SK-N-MC (cell line): Measurements from ENCODE around the gene PNMA1.

Experiments used
- EZH2 ChIP-seq: fragments of 200-600 bp; sonication (generic); IDR thresholded peaks from one replicate; pipeline ENCODE4 v1.6.1; 2017; ENCODE audit warnings: antibody characterized with exemption
- FOXP2 ChIP-seq: optimal IDR thresholded peaks from 2 replicates; pipeline ENCODE3; 2011; ENCODE audit warnings: mild to moderate bottlenecking, moderate library complexity; ENCODE audit not compliant: insufficient read depth; ENCODE audit errors: extremely low read length, control extremely low read depth
- POLR2AphosphoS5 ChIP-seq: IDR thresholded peaks from 2 replicates; pipeline ENCODE4 v1.6.1; 2012; ENCODE audit warnings: mild to moderate bottlenecking, low read depth, low read length, borderline replicate concordance

DNA sequence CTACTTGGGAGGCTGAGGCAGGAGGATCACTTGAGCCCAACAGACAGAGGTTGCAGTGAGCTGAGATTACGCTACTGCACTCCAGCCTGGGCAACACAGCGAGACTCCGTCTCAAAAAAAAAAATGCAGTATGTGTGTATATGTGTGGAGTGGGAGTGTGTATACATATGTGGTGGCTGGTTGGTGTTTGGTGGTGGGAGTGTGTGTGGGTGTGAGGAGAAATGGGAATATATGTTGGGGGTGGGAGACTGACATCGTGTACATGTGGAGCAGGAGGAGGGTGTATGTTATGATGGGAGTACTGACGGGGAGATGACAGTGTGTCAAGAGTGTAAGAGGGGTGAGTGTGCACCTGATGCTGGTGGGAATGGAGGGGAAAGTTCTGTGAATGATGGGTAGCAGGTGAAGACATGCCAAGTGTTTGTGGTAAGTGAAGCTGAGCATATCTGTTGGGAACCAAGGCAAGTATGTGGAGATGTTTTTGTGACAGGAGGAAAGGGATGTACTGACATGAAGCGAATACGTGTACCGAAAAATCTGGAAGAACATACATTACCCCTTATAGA, 4.2 kb downstream of the PNMA1 start:
- TF ChIP-seq POLR2AphosphoS5 (no peak), EZH2 (no peak), FOXP2 (no peak)
